GM10248 (cell line): ENCODE data around the gene TMPRSS6.

Experiments
- CTCF ChIA-PET: fragments of 300-600 bp; sonication (Branson Sonifier 250); formaldehyde crosslinking; extraction: SDS; loops from one replicate; lab custom pipeline; 2021; ENCODE audit warnings: antibody characterized with exemption; lab: Yijun Ruan, JAX
- POLR2A ChIA-PET: fragments of 350-650 bp; sonication (Branson Sonifier 250); formaldehyde crosslinking; extraction: SDS; loops from one replicate; lab custom pipeline; 2020; ENCODE audit warnings: antibody characterized with exemption; lab: Yijun Ruan, JAX
- DNase-seq: peaks from one replicate; pipeline ENCODE4 v3.0.0; 2012; ENCODE audit errors: extremely low spot score
- TF ChIP-seq, protein P1 (sequence below): IDR thresholded peaks from 2 replicates; pipeline ENCODE4 v1.5.1; 2012; ENCODE audit warnings: mild to moderate bottlenecking, low read depth; ENCODE audit errors: extremely low read depth, missing control alignments, control extremely low read depth

The TMPRSS6 gene

GRCh38 chr22:37148031-37148651, 38.6 kb upstream of the TMPRSS6 start:
- POLR2A ChIA-PET = interaction anchor here (0.6 to 2.7 kb wide), 5 partner anchors 8 to 43 kb away, joined by 3 to 13 read pairs (median 4); no protein-coding TSS in a partner anchor
- CTCF ChIA-PET = interaction anchor here (1.2 to 7.7 kb wide), 9 partner anchors 9 to 112 kb away, joined by 3 to 53 read pairs (median 14); no protein-coding TSS in a partner anchor
- peak; percentile 39 for DNase-seq
- TF ChIP-seq, protein P1, sequence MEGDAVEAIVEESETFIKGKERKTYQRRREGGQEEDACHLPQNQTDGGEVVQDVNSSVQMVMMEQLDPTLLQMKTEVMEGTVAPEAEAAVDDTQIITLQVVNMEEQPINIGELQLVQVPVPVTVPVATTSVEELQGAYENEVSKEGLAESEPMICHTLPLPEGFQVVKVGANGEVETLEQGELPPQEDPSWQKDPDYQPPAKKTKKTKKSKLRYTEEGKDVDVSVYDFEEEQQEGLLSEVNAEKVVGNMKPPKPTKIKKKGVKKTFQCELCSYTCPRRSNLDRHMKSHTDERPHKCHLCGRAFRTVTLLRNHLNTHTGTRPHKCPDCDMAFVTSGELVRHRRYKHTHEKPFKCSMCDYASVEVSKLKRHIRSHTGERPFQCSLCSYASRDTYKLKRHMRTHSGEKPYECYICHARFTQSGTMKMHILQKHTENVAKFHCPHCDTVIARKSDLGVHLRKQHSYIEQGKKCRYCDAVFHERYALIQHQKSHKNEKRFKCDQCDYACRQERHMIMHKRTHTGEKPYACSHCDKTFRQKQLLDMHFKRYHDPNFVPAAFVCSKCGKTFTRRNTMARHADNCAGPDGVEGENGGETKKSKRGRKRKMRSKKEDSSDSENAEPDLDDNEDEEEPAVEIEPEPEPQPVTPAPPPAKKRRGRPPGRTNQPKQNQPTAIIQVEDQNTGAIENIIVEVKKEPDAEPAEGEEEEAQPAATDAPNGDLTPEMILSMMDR = peak; percentile 40

DNA sequence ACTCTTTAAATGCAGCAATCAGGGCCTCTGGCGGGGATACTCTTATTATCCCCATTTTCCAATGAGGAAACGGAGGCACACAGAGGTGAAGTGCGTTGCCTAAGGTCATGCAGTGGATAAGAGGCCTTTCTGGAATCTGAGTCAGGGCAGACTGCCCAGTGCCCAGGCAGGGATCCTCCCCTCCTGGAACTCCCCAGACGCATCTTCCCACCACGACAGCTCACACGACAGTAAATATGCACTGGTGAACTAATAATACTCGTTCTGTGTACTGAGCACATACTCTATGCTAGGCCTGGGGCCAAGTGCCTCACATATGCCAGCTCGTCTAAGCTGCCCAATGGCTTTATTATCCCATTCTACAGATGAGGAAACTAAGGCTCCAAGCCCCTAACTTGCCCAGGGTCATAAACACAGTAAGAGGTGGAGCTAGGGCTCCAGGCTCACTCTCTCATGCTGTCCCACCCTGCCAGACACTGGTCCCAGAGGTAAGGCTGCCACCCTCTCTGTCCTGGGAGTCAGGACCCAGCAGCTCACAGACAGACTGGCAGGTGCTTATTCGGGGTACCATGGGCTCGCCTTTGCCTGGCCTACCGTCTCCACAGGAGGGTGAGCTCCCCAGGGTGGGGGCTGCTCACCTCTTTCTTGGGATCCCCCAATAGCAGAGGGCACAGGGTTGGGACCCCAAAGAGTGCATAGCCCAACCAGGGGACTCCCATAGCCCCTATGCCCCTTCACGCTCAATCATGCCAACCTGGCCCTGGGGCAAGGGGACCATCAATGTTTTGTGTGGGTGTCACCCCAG, 37.9 kb upstream of the TMPRSS6 start:
- no peak for DNase-seq
- CTCF ChIA-PET = interaction anchor here (1.2 to 7.7 kb wide), 8 partner anchors 10 to 112 kb away, joined by 3 to 53 read pairs (median 18); no protein-coding TSS in a partner anchor
- POLR2A ChIA-PET = interaction anchor here (0.6 to 1.6 kb wide), 4 partner anchors 16 to 103 kb away, joined by 3 to 6 read pairs (median 4); no protein-coding TSS in a partner anchor
- TF ChIP-seq, protein P1 = no peak

DNA sequence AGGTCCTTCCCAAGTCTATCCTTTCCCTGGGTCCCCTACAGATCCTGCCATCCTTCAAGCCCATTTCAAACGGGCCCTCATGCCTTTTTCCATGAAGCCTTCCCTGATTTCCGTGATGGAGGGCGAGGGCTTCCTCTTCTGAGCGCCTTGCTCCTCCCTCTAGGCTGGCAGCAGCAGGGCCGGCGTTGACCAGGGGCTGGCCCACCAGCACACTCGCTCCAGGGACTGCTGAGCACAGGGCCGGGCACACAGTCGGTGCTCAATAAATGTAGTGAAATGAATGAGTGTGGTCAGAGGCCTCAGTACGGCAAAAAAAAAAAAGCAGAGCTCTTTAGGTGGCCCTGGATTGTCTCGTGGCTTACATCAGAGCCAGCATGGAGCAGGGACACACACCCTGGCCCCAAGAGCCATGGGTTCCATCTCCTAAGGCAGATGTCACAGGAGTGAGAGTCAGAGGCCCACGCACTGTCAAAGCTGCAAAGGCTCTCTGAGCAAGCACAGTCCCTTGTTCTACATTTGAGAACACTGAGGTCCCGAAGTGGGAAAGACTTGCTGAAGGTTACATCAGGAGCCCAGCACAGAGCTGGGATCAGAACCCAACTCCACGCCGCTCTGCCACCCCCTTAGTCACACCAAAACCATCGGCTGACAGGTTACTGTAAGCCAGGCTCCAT, 37.1 kb upstream of the TMPRSS6 start:
- ChIA-PET CTCF (interaction anchor here (1.2 to 7.7 kb wide), 6 partner anchors 15 to 113 kb away, joined by 3 to 53 read pairs (median 18); no protein-coding TSS in a partner anchor), POLR2A (interaction anchor here (0.6 to 1.6 kb wide), 2 partner anchors 17 to 102 kb away, joined by 4 to 6 read pairs; no protein-coding TSS in a partner anchor)
- DNase-seq = no peak
- TF ChIP-seq, protein P1 = no peak

GRCh38 chr22:37146051-37146385, 36.5 kb upstream of the TMPRSS6 start:
- ChIA-PET POLR2A (no interaction called here), CTCF (interaction anchor here (0.9 to 1.6 kb wide), 5 partner anchors 12 to 69 kb away, joined by 3 to 4 read pairs (median 3); no protein-coding TSS in a partner anchor)
- DNase-seq = no peak
- TF ChIP-seq, protein P1 = no peak

DNA sequence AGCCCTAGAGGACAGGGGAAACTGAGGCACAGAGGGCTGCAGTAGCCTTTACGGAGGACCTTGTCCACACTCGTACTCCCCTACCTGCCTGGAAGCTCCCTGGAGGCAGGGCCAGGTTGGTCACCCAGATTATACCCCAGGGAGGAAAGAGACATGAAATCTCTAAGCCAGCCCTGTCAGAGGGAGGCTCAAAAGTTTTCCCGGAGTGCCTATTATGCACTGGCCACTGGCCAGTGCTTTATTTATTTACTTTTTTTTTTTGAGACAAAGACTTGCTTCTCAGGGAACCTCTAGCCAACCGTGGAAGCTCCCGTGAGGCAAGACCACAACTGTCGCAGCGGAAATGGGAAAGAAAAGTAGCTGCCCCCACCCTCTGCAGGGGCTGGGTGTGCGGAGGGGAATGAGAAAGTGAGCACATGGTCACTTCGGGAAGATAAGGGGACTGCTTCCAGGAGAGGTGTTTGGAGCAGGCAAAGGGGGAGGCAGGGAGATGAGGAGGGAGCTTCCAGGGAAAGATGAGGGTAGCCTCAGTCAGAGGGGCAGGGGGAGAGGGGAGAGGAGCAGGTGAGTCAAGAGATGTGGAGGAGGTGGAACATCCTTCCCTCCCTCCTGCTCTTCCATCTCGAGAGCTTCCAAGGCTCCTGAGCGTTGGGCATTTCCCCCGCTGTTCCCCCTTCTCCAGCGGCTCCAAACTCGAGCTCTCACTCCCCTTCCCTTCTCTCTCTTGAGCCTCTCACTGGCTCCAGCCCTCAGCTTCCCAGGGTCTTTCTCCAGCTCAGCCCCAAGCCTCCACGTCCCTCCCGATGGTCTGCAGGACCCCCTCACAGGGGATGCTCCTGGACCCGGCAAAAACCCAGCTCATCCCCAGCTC, 35.9 kb upstream of the TMPRSS6 start:
- POLR2A ChIA-PET = no interaction called here
- TF ChIP-seq, protein P1 = no peak
- CTCF ChIA-PET = interaction anchor here (0.9 to 1.6 kb wide), 8 partner anchors 12 to 69 kb away, joined by 3 to 5 read pairs (median 3); no protein-coding TSS in a partner anchor
- DNase-seq = no peak
